GM18505 (cell line): ENCODE results near the gene LRRC28.
A peak's percentile ranks its signal among the peaks of the same experiment; 100 is the strongest.

Source experiments
- ATAC-seq: cut with Tn5 transposase; IDR thresholded peaks from one replicate; pipeline ENCODE4 v1.9.1; 2021; ENCODE audit not compliant: unreplicated experiment
- POLR2A ChIP-seq: IDR thresholded peaks from 4 replicates; pipeline ENCODE4 v1.6.1; 2011; ENCODE audit warnings: borderline replicate concordance; ENCODE audit not compliant: insufficient read depth, insufficient read length; ENCODE audit errors: extremely low read depth

The LRRC28 gene

GRCh38 chr15:99423186-99424130 is 172.2 kb downstream of the LRRC28 start:
- no peak for ATAC-seq
- no peak for TF ChIP-seq POLR2A

DNA sequence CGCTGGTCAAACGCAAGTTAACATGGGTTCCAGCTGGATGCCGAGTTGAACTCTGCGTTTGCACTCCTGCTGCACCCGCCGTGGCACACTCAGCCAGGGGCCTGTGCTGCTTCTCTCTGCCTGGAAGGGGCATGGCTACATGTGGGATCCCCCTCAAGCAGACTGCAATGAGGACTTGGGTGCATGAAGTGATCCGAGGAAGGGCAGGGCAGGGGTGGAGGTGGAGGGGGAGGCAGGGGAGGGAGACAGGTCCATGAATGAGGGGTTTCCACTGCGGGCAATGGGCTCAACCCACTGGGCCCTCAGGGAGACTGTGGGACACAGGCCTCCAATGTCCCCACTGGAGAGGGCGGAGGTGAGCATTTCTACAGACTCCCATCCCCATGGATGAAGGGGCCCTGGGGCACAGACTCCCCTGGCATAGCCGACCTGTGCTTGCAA is 172.9 kb downstream of the LRRC28 start:
- TF ChIP-seq POLR2A, result no peak
- ATAC-seq, result no peak

GRCh38 chr15:99424978-99425656 is 173.8 kb downstream of the LRRC28 start:
- peak; percentile 79 for ATAC-seq
- TF ChIP-seq POLR2A, result no peak

DNA sequence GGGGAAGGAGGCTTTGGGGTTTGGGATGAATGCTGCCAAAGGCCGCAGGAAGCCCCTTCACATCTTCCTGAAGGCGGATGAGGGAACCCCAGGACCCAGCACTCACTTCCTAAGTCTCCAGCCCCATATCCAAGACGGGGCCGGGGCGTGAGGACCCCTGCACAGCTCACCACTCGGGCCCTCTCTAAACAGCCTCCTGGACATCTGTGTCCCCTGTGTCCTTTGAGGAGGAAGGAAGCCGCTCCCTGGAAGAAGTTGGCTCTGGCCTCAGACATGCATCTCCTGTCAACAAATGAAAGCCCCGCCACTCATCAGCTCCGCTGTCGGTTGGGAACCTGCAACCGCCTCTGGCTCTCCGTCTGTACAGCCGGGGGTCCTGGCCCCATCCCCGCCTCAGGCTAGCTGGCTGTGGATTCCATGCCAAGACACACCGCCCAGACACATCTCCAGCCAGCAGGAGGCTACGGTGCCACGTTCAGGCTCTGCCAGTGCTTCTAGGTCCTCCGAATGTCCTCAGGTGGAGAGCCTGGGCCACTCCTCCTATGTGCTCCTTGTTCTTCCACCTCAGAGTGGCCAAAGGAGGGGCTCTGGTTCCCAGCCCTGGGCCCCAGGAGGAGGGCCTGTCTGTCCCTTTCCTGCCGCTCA is 174.5 kb downstream of the LRRC28 start:
- no peak for ATAC-seq
- no peak for TF ChIP-seq POLR2A

- no peak for TF ChIP-seq POLR2A
Observed at GRCh38 chr15:99426431-99427105, 175.3 kb downstream of the LRRC28 start.

DNA sequence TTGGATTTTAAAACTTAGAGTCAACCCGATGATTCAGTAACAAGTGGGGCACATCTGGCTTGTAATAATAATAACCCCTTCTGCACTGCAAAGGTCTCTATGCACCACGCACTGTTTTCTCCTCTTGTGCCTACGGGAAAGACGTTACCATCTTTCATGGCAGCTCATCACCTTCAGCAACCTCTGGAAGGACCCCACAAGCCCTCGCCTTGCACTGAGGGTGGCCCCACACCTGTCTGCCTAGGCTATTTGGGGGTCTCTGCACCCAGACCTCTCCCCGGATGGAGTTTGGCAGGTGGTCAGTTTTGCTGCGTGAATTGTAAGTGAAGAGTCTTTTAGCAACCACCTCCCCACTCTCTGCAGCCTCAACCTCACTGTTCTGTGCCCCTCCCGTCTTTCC is 175.9 kb downstream of the LRRC28 start:
- no peak for TF ChIP-seq POLR2A
- no peak for ATAC-seq

More at GRCh38 chr15:99426431-99427105, 175.3 kb downstream of the LRRC28 start:
- ATAC-seq, result no peak

- no peak for ATAC-seq
- no peak for TF ChIP-seq POLR2A
Observed at GRCh38 chr15:99427668-99428361, 176.5 kb downstream of the LRRC28 start.

DNA sequence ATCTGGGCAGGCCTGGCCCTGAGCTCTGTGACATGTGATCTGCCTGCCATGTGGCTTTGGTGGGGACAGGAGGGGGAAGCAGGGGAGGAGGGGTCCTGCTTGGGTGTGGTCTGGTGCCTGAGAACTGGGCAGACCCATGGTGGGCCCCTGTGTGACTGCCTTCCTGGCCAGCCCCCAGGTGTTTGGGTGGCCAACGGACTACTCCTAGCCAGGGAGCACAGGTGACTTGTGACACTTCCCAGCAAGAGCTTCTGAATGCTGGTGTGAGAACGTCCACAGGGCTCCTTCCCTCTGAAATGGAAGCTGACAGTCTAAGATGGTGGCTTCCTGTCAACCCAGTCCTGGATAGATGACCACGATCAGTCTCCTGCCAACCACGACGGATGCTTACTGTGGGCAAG is 178.4 kb downstream of the LRRC28 start:
- no peak for ATAC-seq
- no peak for TF ChIP-seq POLR2A

DNA sequence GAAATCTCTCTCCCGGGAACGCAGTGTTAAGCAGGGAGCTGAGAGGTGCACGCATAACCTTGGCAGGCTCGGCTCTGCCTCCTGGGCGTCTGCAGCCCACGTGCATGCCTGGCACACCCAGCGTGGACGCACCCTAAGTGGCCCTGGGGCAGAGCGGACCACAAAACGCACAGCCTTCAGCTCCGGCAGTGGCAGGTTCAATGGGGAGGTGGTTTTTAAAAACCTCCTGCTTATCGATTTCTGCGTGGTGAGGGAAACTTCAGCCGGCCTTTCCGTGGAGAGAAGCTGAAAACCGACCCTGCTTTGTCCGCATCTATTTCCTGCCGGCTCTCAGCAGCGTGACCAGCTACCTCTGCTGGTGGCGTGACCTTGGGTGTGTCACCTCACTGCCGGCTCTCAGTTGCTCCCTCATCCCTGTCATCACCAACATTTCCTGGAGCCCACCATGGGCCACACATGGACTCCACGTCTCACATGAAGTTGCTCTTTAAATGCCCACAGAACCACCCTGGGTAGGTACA is 179.7 kb downstream of the LRRC28 start:
- ATAC-seq, result no peak
- no peak for TF ChIP-seq POLR2A

- no peak for ATAC-seq
- no peak for TF ChIP-seq POLR2A
Observed at GRCh38 chr15:99431661-99432091, 180.4 kb downstream of the LRRC28 start.

- no peak for ATAC-seq
- no peak for TF ChIP-seq POLR2A
Observed at GRCh38 chr15:99432271-99433025, 181.2 kb downstream of the LRRC28 start.
